Body of pancreas (tissue), 4 donors: ENCODE results near the gene RNPEPL1. TPM values are rescaled to one million over a fixed set of nuclear protein-coding genes. Genes with fewer than 3 reads are reported as not detected.

Experiments
- ATAC-seq: fragments of 150-250 bp; one replicate; pipeline ENCODE4 v1.9.1; 2016
- DNase-seq, 4 donors: peaks; one replicate each; pipeline ENCODE4 v3.0.0-alpha.2; 2019
- H3K27ac ChIP-seq, 4 donors: fragments of 200-600 bp; sonication (generic); 1 replicate in 3 of 4; 2 replicates in 1 of 4; pipeline versions ENCODE4 v1.5.1 to v1.6.1; 2016 to 2019; ENCODE audit warnings: mild to moderate bottlenecking in 1 of 4, mixed read lengths in 1 of 4, moderate library complexity in 1 of 4
- H3K27me3 ChIP-seq, 2 donors: fragments of 200-600 bp; sonication (generic); one replicate each; pipeline ENCODE4 v1.6.0; 2016; ENCODE audit warnings: mild to moderate bottlenecking in 1 of 2
- H3K36me3 ChIP-seq, 2 donors: fragments of 200-600 bp; sonication (generic); replicated peaks in 1 of 2; 2 replicates each; pipeline ENCODE4 v1.5.1; 2016; ENCODE audit warnings: low read depth in 2 of 2; ENCODE audit not compliant: insufficient read depth in 1 of 2
- H3K4me1 ChIP-seq: fragments of 200-600 bp; sonication (generic); one replicate; pipeline ENCODE4 v1.6.0; 2016
- H3K4me3 ChIP-seq, 2 donors: fragments of 200-600 bp; sonication (generic); 1 replicate in 1 of 2; 2 replicates in 1 of 2; pipeline ENCODE4 v1.5.1; 2016 to 2019
- H3K9me3 ChIP-seq, 3 donors: fragments of 200-600 bp; sonication (generic); 1 replicate in 2 of 3; 2 replicates in 1 of 3; pipeline ENCODE4 v1.5.1; 2016
- POLR2A ChIP-seq, 3 donors: fragments of 450-650 bp; IDR thresholded peaks; one replicate each; pipeline ENCODE4 v1.6.1; 2016; ENCODE audit warnings: antibody characterized with exemption in 3 of 3, mild to moderate bottlenecking in 2 of 3
- WGBS, 2 donors: methylation state at CpG; one replicate each; pipeline ENCODE4 v1.1.5; 2017; 5-methylcytosine and 5-hydroxymethylcytosine counted together
- intact Hi-C: fragments of 100-400 bp; cut with DNase I; formaldehyde crosslinking; loops from one replicate; pipeline ENCODE4 v1.15.1; 2023
- total RNA-seq, 2 donors: library from RNA; depleted of rRNA; stranded (reverse); fragments of >200 nt; gene quantifications; one replicate each; pipeline ENCODE4 v1.1.0, GENCODE V29; 2016
- TF ChIP-seq, protein P1 (sequence below), 7 experiments: fragments of 450-650 bp in 4 of 7; fragments of 200-600 bp in 3 of 7; sonication (generic) in 3 of 7; IDR thresholded peaks; one replicate each; pipeline ENCODE4 v1.5.1; 2016 to 2019; ENCODE audit warnings: antibody characterized with exemption in 7 of 7

The RNPEPL1 gene
- total RNA-seq, 2 donors from 2014 or later: 63.3 to 162 TPM

DNA sequence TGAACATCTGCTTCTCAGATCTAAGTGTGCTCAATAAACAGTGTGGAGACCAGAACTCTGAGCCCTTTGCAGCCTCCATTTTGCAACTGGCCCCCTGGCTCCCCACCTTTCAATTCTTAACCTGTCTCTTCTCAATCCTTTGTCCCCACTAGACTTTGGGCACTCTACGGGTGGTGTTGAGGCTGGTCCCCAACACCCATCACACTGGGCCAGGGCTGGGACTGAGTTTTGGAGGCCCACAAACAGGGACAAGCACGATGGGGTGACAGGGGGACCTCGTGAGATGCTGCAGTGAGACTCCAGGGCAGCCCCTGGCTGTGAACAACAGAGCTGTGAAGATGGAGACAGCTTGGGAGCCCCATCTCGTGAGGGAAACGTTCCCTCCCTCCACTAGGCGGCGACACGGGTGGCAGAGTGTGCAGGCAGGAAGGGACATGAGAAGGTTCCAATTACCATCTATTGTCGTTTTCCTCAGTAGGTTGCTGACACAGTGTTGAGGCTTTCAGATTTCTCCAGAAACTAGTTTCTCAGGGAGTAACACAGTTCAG is 11.7 kb upstream of the RNPEPL1 start:
- no peak overlapping the region for H3K4me3 ChIP-seq
- WGBS, 2 donors: 77 to 82% methylated on average over 7 to 9 of the region's 9 CpGs
- TF ChIP-seq, protein P1, sequence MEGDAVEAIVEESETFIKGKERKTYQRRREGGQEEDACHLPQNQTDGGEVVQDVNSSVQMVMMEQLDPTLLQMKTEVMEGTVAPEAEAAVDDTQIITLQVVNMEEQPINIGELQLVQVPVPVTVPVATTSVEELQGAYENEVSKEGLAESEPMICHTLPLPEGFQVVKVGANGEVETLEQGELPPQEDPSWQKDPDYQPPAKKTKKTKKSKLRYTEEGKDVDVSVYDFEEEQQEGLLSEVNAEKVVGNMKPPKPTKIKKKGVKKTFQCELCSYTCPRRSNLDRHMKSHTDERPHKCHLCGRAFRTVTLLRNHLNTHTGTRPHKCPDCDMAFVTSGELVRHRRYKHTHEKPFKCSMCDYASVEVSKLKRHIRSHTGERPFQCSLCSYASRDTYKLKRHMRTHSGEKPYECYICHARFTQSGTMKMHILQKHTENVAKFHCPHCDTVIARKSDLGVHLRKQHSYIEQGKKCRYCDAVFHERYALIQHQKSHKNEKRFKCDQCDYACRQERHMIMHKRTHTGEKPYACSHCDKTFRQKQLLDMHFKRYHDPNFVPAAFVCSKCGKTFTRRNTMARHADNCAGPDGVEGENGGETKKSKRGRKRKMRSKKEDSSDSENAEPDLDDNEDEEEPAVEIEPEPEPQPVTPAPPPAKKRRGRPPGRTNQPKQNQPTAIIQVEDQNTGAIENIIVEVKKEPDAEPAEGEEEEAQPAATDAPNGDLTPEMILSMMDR (IDR thresholded peaks at IDR 0.05): peak in 3 of 7 experiments; percentile 7 to 15 (median 12)
- no peak for TF ChIP-seq POLR2A (IDR thresholded peaks at IDR 0.05)
- peak in 2 of 4 donors; percentile 29 to 30 for DNase-seq
- no peaks in the 10 kb centered on the region for H3K27me3 ChIP-seq
- H3K4me1 ChIP-seq: peaks cover 48% of the 10 kb centered on the region
- no peaks in the 10 kb centered on the region for H3K9me3 ChIP-seq
- no peaks in the 10 kb centered on the region for H3K36me3 ChIP-seq
- ATAC-seq: no peak
- H3K27ac ChIP-seq: no peak overlapping the region
- intact Hi-C loops: no loop called here

DNA sequence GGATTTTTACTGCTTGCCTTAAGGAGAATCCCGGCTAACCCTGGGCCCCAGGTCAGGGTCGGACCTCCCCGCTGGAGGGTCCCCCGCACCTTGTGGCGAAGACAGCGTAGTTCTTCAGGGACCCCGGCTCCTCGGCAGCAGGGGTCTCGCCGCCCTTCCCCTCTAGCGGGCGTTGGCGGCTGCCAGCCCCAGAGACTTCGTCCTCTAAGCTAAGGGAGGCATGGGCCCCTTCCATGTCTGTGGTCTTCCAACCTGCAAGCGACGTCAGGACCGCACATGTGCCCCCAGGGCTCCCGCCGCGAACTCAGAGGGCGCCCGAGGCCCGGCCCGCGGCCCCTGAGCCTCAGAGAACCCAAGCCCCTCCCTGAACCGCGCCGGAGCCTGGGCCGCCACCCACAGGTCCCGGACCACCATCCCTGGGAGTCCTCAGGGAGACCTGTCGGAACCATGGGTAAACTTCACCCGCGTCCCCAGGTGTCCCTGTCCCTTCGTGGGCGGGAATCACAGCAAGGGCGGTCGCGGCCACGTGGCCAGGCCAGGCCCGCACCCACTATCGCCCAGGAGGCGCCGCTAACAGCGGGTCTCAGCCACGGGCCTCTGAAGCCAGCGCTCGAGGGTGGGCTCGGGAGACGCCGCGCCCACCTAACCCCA is 11.1 kb upstream of the RNPEPL1 start:
- WGBS, 2 donors: 46 to 73% methylated on average over 5 to 49 of the region's 51 CpGs
- intact Hi-C loops: no loop called here
- DNase-seq (peak in 2 of 4 donors; percentile 6 to 18), ATAC-seq (no peak)
- peaks cover 48% of the 10 kb centered on the region for H3K4me1 ChIP-seq
- H3K36me3 ChIP-seq: no peaks in the 10 kb centered on the region
- no peak for TF ChIP-seq POLR2A (IDR thresholded peaks at IDR 0.05)
- TF ChIP-seq, protein P1 (IDR thresholded peaks at IDR 0.05): no peak
- H3K27me3 ChIP-seq: no peaks in the 10 kb centered on the region
- no peaks in the 10 kb centered on the region for H3K9me3 ChIP-seq
- H3K27ac ChIP-seq: no peak overlapping the region
- H3K4me3 ChIP-seq: no peak overlapping the region

DNA sequence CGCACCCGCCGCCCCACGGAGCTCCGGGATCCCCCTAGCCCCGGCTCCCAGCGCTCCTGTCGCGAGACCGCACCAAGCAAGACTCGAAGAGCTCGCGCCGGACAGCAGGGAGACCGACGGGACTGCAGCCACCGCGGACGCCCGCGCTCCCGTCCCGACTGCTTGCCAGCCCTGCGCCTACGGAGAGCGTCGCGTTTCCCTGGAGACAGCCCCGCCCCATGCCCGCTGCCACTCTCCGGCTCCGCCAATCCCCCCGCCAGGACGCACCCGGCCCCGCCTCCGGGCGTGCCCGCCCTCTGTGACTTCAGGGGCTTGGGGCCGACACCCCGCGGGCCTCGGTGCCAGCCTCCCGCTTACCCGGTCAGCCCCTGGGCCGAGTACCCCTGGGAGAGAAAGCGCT is 10.5 kb upstream of the RNPEPL1 start, which contains the start of gene ANKMY1:
TSS of gene ANKMY1 (minus strand) at position 181 of the 400 bp plus-strand sequence. CDS start 653 bp downstream, outside the sequence.
- no peaks in the 10 kb centered on the region for H3K9me3 ChIP-seq
- WGBS, 2 donors: 5 to 40% methylated on average over 2 to 24 of the region's 47 CpGs
- peaks cover 43% of the 10 kb centered on the region for H3K4me1 ChIP-seq
- no peaks in the 10 kb centered on the region for H3K36me3 ChIP-seq
- H3K27me3 ChIP-seq: no peaks in the 10 kb centered on the region
- no peak for ATAC-seq
- intact Hi-C loops: no loop called here
- no peak within 1 kb of the TSS for H3K27ac ChIP-seq
- TF ChIP-seq, protein P1 (IDR thresholded peaks at IDR 0.05): no peak
- no peak for TF ChIP-seq POLR2A (IDR thresholded peaks at IDR 0.05)
- H3K4me3 ChIP-seq: no peak within 1 kb of the TSS
- DNase-seq: peak; percentile 62 to 71 (median 69)

DNA sequence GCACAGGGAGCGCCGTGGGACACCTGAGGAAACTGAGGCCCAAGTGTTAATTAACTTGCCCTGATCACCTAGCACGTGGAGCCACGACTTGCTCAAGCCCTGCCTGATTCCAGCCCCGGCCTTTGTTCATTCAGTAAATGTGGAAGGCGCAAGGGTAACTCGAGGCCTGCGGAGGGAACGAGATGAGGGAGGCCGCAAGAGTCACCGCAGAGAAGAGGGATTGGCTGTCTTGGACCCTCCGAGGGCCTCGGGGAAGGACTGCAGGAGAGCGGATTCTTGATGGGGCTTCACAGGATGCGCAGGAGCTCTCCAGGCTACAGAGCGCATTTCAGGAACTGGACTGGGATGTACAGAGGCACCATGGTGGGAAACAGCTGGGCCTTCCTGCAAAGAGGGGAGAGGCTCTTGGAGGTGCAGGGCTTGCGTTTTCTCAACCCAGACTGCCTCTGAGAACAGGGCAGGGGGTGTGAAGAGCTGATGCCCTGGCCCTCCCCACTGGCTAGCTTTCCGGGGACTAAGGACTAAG is 10.0 kb upstream of the RNPEPL1 start:
- Histone ChIP-seq H3K9me3 (no peaks in the 10 kb centered on the region), H3K36me3 (no peaks in the 10 kb centered on the region), H3K4me3 (no peak overlapping the region), H3K4me1 (peaks cover 43% of the 10 kb centered on the region), H3K27ac (no peak overlapping the region), H3K27me3 (no peaks in the 10 kb centered on the region)
- DNase-seq (no peak), ATAC-seq (no peak)
- intact Hi-C loops: no loop called here
- 80 to 81% methylated on average over 18 of the region's 18 CpGs for WGBS, 2 donors
- TF ChIP-seq, protein P1 (IDR thresholded peaks at IDR 0.05): no peak
- TF ChIP-seq POLR2A (IDR thresholded peaks at IDR 0.05): no peak
